Neural progenitor cell (in vitro differentiated cells): Measurements from ENCODE around the gene CCDC106.

Experiments used
- EZH2 ChIP-seq: fragments of 200-600 bp; sonication (generic); IDR thresholded peaks from 2 replicates; pipeline ENCODE4 v1.6.1; 2017; ENCODE audit warnings: antibody characterized with exemption, mild to moderate bottlenecking, moderate library complexity
- EZH2phosphoT487 ChIP-seq: fragments of 200-600 bp; sonication (generic); IDR thresholded peaks from 2 replicates; pipeline ENCODE4 v1.6.1; 2017; ENCODE audit warnings: antibody characterized with exemption
- TF ChIP-seq, protein P1 (sequence below): fragments of 200-600 bp; sonication (generic); IDR thresholded peaks from 2 replicates; pipeline ENCODE4 v1.5.1; 2017; ENCODE audit warnings: antibody characterized with exemption, mild to moderate bottlenecking

DNA sequence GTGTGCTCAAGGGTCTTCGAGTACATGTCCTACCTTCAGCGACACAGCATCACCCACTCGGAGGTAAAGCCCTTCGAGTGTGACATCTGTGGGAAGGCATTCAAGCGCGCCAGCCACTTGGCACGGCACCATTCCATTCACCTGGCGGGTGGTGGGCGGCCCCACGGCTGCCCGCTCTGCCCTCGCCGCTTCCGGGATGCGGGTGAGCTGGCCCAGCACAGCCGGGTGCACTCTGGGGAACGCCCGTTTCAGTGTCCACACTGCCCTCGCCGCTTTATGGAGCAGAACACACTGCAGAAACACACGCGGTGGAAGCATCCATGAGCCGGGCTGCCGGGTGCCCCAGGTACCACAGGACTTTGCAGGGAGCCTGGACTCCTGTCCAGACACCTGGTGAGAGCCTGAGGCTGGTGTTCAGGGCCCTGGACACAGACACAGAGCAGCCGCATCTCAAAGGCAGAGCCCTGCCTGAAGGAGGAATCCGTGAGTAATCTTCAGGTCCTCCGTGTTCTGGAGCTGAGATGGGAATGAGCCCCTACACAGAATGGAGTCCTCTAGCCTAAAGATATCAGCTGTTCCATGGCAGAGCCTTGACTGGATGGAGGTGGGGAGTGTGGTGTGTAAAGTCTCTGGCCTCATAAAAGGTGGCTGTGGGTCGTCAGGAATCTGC lies 3.0 kb upstream of the CCDC106 start:
- no peak for TF ChIP-seq EZH2
- TF ChIP-seq, protein P1, sequence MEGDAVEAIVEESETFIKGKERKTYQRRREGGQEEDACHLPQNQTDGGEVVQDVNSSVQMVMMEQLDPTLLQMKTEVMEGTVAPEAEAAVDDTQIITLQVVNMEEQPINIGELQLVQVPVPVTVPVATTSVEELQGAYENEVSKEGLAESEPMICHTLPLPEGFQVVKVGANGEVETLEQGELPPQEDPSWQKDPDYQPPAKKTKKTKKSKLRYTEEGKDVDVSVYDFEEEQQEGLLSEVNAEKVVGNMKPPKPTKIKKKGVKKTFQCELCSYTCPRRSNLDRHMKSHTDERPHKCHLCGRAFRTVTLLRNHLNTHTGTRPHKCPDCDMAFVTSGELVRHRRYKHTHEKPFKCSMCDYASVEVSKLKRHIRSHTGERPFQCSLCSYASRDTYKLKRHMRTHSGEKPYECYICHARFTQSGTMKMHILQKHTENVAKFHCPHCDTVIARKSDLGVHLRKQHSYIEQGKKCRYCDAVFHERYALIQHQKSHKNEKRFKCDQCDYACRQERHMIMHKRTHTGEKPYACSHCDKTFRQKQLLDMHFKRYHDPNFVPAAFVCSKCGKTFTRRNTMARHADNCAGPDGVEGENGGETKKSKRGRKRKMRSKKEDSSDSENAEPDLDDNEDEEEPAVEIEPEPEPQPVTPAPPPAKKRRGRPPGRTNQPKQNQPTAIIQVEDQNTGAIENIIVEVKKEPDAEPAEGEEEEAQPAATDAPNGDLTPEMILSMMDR = no peak
- no peak for TF ChIP-seq EZH2phosphoT487
